Smooth muscle cell (in vitro differentiated cells): ENCODE results near the gene SP3. TPM values are rescaled to one million over a fixed set of nuclear protein-coding genes. Genes with fewer than 3 reads are reported as not detected.

Source experiments
- DNase-seq: peaks from one replicate; lab custom pipeline; 2025; ENCODE audit not compliant: unreplicated experiment; lab: John Stamatoyannopoulos, UW
- H2AFZ ChIP-seq: fragments of 200-600 bp; sonication (generic); 2 replicates; pipeline ENCODE4 v1.6.0; 2016; ENCODE audit warnings: antibody characterized with exemption, low read depth, mild to moderate bottlenecking
- H3F3A ChIP-seq: fragments of 200-600 bp; sonication (generic); 2 replicates; pipeline ENCODE4 v1.6.0; 2017; ENCODE audit warnings: antibody characterized with exemption, low read depth
- H3K27ac ChIP-seq: fragments of 200-600 bp; sonication (generic); 2 replicates; pipeline ENCODE4 v1.5.1; 2016; ENCODE audit warnings: low read depth, mild to moderate bottlenecking
- H3K27me3 ChIP-seq: fragments of 200-600 bp; sonication (generic); 2 replicates; pipeline ENCODE4 v1.6.1; 2016; ENCODE audit warnings: low read depth, mild to moderate bottlenecking
- H3K36me3 ChIP-seq: fragments of 200-600 bp; sonication (generic); 2 replicates; pipeline ENCODE4 v1.5.1; 2016; ENCODE audit warnings: low read depth
- H3K4me1 ChIP-seq: fragments of 200-600 bp; sonication (generic); 2 replicates; pipeline ENCODE4 v1.5.1; 2016; ENCODE audit warnings: low read depth
- H3K4me2 ChIP-seq: fragments of 200-600 bp; sonication (generic); 2 replicates; pipeline ENCODE4 v1.6.0; 2016; ENCODE audit warnings: mild to moderate bottlenecking
- H3K4me3 ChIP-seq: fragments of 200-600 bp; sonication (generic); 2 replicates; pipeline ENCODE4 v1.5.1; 2016; ENCODE audit warnings: mild to moderate bottlenecking
- H3K79me2 ChIP-seq: fragments of 200-600 bp; sonication (generic); 2 replicates; pipeline ENCODE4 v1.6.0; 2016; ENCODE audit warnings: low read depth, mild to moderate bottlenecking
- H3K9ac ChIP-seq: fragments of 200-600 bp; sonication (generic); 2 replicates; pipeline ENCODE4 v1.6.0; 2016; ENCODE audit warnings: low read depth
- H3K9me3 ChIP-seq: fragments of 200-600 bp; sonication (generic); replicated peaks from 2 replicates; pipeline ENCODE4 v1.5.1; 2016; ENCODE audit warnings: low read depth
- H4K20me1 ChIP-seq: fragments of 200-600 bp; sonication (generic); 2 replicates; pipeline ENCODE4 v1.6.0; 2016; ENCODE audit warnings: low read depth
- WGBS: methylation state at CpG from one replicate; pipeline ENCODE4 v1.1.7; 2016; ENCODE audit warnings: low lambda C conversion rate; 5-methylcytosine and 5-hydroxymethylcytosine counted together
- polyA plus RNA-seq: library from polyadenylated mRNA; unstranded; fragments of >200 nt; fragmentation: Nextera tagmentation; extraction: Ambion mirVana; gene quantifications from 2 replicates; pipeline ENCODE4 v1.2.1, GENCODE V29; 2016
- total RNA-seq: library from RNA; depleted of rRNA; stranded (reverse); fragments of >200 nt; gene quantifications from 2 replicates; pipeline ENCODE4 v1.2.3, GENCODE V29; 2014
- TF ChIP-seq, protein P1 (sequence below): fragments of 200-600 bp; sonication (generic); IDR thresholded peaks from 2 replicates; pipeline ENCODE4 v1.5.1; 2017; ENCODE audit warnings: borderline replicate concordance, mild to moderate bottlenecking, antibody characterized with exemption; ENCODE audit not compliant: insufficient read depth, poor library complexity, severe bottlenecking

Gene SP3
- total and polyA plus RNA-seq, 2 experiments from 2014 or later: 24.5 to 84.5 TPM

- Histone ChIP-seq H3K4me1 (peaks cover 9% of the 10 kb centered on the region), H4K20me1 (no peaks in the 10 kb centered on the region), H3K36me3 (no peaks in the 10 kb centered on the region), H3K79me2 (no peaks in the 10 kb centered on the region), H2AFZ (no peak overlapping the region), H3K27me3 (no peaks in the 10 kb centered on the region), H3K4me2 (no peak overlapping the region), H3K9me3 (no peaks in the 10 kb centered on the region), H3K27ac (no peak overlapping the region), H3K9ac (no peak overlapping the region), H3F3A (no peaks in the 10 kb centered on the region), H3K4me3 (no peak overlapping the region)
- TF ChIP-seq, protein P1, sequence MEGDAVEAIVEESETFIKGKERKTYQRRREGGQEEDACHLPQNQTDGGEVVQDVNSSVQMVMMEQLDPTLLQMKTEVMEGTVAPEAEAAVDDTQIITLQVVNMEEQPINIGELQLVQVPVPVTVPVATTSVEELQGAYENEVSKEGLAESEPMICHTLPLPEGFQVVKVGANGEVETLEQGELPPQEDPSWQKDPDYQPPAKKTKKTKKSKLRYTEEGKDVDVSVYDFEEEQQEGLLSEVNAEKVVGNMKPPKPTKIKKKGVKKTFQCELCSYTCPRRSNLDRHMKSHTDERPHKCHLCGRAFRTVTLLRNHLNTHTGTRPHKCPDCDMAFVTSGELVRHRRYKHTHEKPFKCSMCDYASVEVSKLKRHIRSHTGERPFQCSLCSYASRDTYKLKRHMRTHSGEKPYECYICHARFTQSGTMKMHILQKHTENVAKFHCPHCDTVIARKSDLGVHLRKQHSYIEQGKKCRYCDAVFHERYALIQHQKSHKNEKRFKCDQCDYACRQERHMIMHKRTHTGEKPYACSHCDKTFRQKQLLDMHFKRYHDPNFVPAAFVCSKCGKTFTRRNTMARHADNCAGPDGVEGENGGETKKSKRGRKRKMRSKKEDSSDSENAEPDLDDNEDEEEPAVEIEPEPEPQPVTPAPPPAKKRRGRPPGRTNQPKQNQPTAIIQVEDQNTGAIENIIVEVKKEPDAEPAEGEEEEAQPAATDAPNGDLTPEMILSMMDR: no peak
- 69% methylated on average over 3 of the region's 3 CpGs for WGBS
- no peak for DNase-seq
These were observed 96.8 kb downstream of the SP3 start for GRCh38 chr2:173868406-173868805.

GRCh38 chr2:173866874-173867618, 98.1 kb downstream of the SP3 start:
- no peak overlapping the region for H3K4me2 ChIP-seq
- H3K79me2 ChIP-seq: no peaks in the 10 kb centered on the region
- H3K36me3 ChIP-seq: no peaks in the 10 kb centered on the region
- no peak overlapping the region for H3K27ac ChIP-seq
- no peaks in the 10 kb centered on the region for H3K9me3 ChIP-seq
- no peak overlapping the region for H3K9ac ChIP-seq
- no peaks in the 10 kb centered on the region for H3F3A ChIP-seq
- H3K27me3 ChIP-seq: no peaks in the 10 kb centered on the region
- TF ChIP-seq, protein P1: no peak
- peaks cover 9% of the 10 kb centered on the region for H3K4me1 ChIP-seq
- DNase-seq: no peak
- no peaks in the 10 kb centered on the region for H4K20me1 ChIP-seq
- WGBS: 86% methylated on average over 11 of the region's 11 CpGs
- no peak overlapping the region for H2AFZ ChIP-seq
- H3K4me3 ChIP-seq: no peak overlapping the region

GRCh38 chr2:173865971-173866873, 99.0 kb downstream of the SP3 start:
- no peaks in the 10 kb centered on the region for H4K20me1 ChIP-seq
- no peaks in the 10 kb centered on the region for H3F3A ChIP-seq
- H3K4me2 ChIP-seq: no peak overlapping the region
- TF ChIP-seq, protein P1: no peak
- WGBS: 95% methylated on average over 12 of the region's 12 CpGs
- H3K4me1 ChIP-seq: peaks cover 9% of the 10 kb centered on the region
- H3K27me3 ChIP-seq: no peaks in the 10 kb centered on the region
- H3K36me3 ChIP-seq: no peaks in the 10 kb centered on the region
- no peaks in the 10 kb centered on the region for H3K79me2 ChIP-seq
- H3K4me3 ChIP-seq: no peak overlapping the region
- H3K9ac ChIP-seq: no peak overlapping the region
- no peak overlapping the region for H2AFZ ChIP-seq
- H3K9me3 ChIP-seq: no peaks in the 10 kb centered on the region
- H3K27ac ChIP-seq: no peak overlapping the region
- no peak for DNase-seq
